Keratinocyte (primary cell): ENCODE measurements around the gene ZBTB32. TPM values are rescaled to one million over a fixed set of nuclear protein-coding genes. Genes with fewer than 3 reads are reported as not detected.
A peak's percentile ranks its signal among the peaks of the same experiment; 100 is the strongest.

ENCODE experiments used
- DNase-seq: peaks from one replicate; pipeline ENCODE4 v3.0.0-alpha.2; 2011; ENCODE audit warnings: low read depth, missing footprints, low spot score
- FAIRE-seq: peaks from 2 replicates; lab custom pipeline; 2011; peaks lifted over from hg19 to GRCh38; lab: Jason Lieb, UNC
- H2AFZ ChIP-seq: 2 replicates; pipeline ENCODE4 v1.6.0; 2012; ENCODE audit warnings: low read length, control low read depth, inconsistent platforms; ENCODE audit not compliant: control insufficient read depth
- H3K27ac ChIP-seq: 2 replicates; pipeline ENCODE4 v1.5.1; 2011; ENCODE audit warnings: low read length; ENCODE audit not compliant: control insufficient read depth, insufficient read depth
- H3K27me3 ChIP-seq: 3 replicates; pipeline ENCODE4 v1.6.0; 2011; ENCODE audit warnings: low read length; ENCODE audit not compliant: control insufficient read depth, insufficient read depth; ENCODE audit errors: extremely low read depth
- H3K36me3 ChIP-seq, 2 experiments: 2 replicates in 1 of 2; 3 replicates in 1 of 2; pipeline ENCODE4 v1.5.1; 2011; ENCODE audit warnings: low read length in 2 of 2, mild to moderate bottlenecking in 1 of 2; ENCODE audit not compliant: control insufficient read depth in 2 of 2, insufficient read depth in 2 of 2; ENCODE audit errors: extremely low read depth in 1 of 2
- H3K4me1 ChIP-seq: 3 replicates; pipeline ENCODE4 v1.5.1; 2011; ENCODE audit warnings: low read length; ENCODE audit not compliant: control insufficient read depth, insufficient read depth; ENCODE audit errors: extremely low read depth
- H3K4me2 ChIP-seq: 3 replicates; pipeline ENCODE4 v1.6.0; 2011; ENCODE audit warnings: low read depth, low read length; ENCODE audit not compliant: control insufficient read depth, insufficient read depth; ENCODE audit errors: extremely low read depth
- H3K4me3 ChIP-seq, 3 experiments: fragments of 200-600 bp in 1 of 3; sonication (generic) in 1 of 3; 2 replicates in 2 of 3; 3 replicates in 1 of 3; pipeline ENCODE4 v1.5.1; 2011 to 2016; ENCODE audit warnings: low read length in 3 of 3, mild to moderate bottlenecking in 3 of 3, control low read depth in 2 of 3, inconsistent platforms in 1 of 3, low read depth in 1 of 3, mixed read lengths in 1 of 3, mixed run types in 1 of 3, moderate library complexity in 1 of 3; ENCODE audit not compliant: control insufficient read depth in 2 of 3, insufficient read depth in 2 of 3; ENCODE audit errors: extremely low read depth in 1 of 3
- H3K79me2 ChIP-seq: 2 replicates; pipeline ENCODE4 v1.6.0; 2012; ENCODE audit warnings: low read length; ENCODE audit not compliant: control insufficient read depth, insufficient read depth
- H3K9ac ChIP-seq: 3 replicates; pipeline ENCODE4 v1.6.0; 2011; ENCODE audit warnings: low read length; ENCODE audit not compliant: control insufficient read depth, insufficient read depth; ENCODE audit errors: extremely low read depth
- H3K9me1 ChIP-seq: 3 replicates; pipeline ENCODE4 v1.6.0; 2011; ENCODE audit warnings: low read length; ENCODE audit not compliant: control insufficient read depth, insufficient read depth; ENCODE audit errors: extremely low read depth
- H3K9me3 ChIP-seq: 2 replicates; pipeline ENCODE4 v1.5.1; 2012; ENCODE audit warnings: low read depth, low read length; ENCODE audit not compliant: control insufficient read depth
- H4K20me1 ChIP-seq: 3 replicates; pipeline ENCODE4 v1.6.0; 2011; ENCODE audit warnings: low read length; ENCODE audit not compliant: control insufficient read depth, insufficient read depth; ENCODE audit errors: extremely low read depth
- EZH2 ChIP-seq: IDR thresholded peaks from one replicate; pipeline ENCODE4 v1.6.1; 2012; ENCODE audit warnings: inconsistent platforms, mild to moderate bottlenecking, low read length, moderate library complexity
- dilution Hi-C: fragments of 300-500 bp; cut with MboI; formaldehyde crosslinking; loops from one replicate; pipeline ENCODE4 v1.7.0; 2020; ENCODE audit warnings: low sequenced_read_pairs; ENCODE audit not compliant: extremely low pct_ligation_motif_present
- polyA plus RNA-seq, 5 experiments: library from polyadenylated mRNA; depleted of rRNA in 3 of 5; stranded (reverse) in 3 of 5; stranded (forward) in 1 of 5; unstranded in 1 of 5; fragments of >200 nt; gene quantifications; 1 replicate in 1 of 5; 2 replicates in 3 of 5; 3 replicates in 1 of 5; pipeline versions ENCODE4 v1.2.1 to v1.2.3, GENCODE V29; 2011 to 2012; ENCODE audit warnings: missing spikeins in 2 of 5, low read depth in 1 of 5, low replicate concordance in 1 of 5
- TF ChIP-seq, protein P1 (sequence below), 3 experiments: IDR thresholded peaks in 1 of 3; conservative IDR thresholded peaks in 1 of 3; optimal IDR thresholded peaks in 1 of 3; 2 replicates in 2 of 3; 3 replicates in 1 of 3; pipeline versions ENCODE3 to v1.5.1; 2011; ENCODE audit warnings: low read length in 3 of 3, mild to moderate bottlenecking in 3 of 3, moderate library complexity in 2 of 3, control low read depth in 1 of 3, inconsistent platforms in 1 of 3; ENCODE audit not compliant: insufficient read depth in 2 of 3; ENCODE audit errors: extremely low read depth in 1 of 3

Gene ZBTB32
- polyA plus RNA-seq, 1 donor (not counting 4 experiments of a cell fraction or from before 2014, with no cell fraction given): not detected

DNA sequence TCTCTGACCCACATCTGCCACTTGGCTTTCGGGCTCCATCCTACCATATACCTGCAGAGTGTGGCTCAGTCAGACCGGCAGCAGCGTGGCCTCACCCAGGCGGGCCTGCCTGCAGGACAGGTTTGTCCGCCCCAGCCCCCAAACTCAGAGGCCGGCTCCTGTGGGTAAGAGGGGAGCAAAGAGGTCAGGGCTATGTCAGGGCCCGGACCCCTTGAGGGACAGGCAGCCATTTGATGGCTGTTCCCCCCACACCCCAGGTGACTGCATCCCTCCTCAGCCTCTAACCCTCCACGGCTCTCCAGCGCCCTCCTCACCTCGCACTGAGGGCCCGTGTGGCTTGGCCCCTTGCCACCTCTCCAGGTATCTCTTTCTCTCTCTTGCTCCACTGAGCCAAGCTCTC is 12.3 kb upstream of the ZBTB32 start:
- no peaks in the 10 kb centered on the region for H3K4me1 ChIP-seq
- no peak overlapping the region for H3K9ac ChIP-seq
- no peak overlapping the region for H3K4me3 ChIP-seq
- DNase-seq (no peak), FAIRE-seq (no peak)
- no peaks in the 10 kb centered on the region for H3K79me2 ChIP-seq
- TF ChIP-seq EZH2: no peak
- TF ChIP-seq, protein P1, sequence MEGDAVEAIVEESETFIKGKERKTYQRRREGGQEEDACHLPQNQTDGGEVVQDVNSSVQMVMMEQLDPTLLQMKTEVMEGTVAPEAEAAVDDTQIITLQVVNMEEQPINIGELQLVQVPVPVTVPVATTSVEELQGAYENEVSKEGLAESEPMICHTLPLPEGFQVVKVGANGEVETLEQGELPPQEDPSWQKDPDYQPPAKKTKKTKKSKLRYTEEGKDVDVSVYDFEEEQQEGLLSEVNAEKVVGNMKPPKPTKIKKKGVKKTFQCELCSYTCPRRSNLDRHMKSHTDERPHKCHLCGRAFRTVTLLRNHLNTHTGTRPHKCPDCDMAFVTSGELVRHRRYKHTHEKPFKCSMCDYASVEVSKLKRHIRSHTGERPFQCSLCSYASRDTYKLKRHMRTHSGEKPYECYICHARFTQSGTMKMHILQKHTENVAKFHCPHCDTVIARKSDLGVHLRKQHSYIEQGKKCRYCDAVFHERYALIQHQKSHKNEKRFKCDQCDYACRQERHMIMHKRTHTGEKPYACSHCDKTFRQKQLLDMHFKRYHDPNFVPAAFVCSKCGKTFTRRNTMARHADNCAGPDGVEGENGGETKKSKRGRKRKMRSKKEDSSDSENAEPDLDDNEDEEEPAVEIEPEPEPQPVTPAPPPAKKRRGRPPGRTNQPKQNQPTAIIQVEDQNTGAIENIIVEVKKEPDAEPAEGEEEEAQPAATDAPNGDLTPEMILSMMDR (optimal IDR thresholded peaks at IDR 0.05 in 1 of 3, IDR thresholded peaks at IDR 0.05 in 1 of 3, conservative IDR thresholded peaks at IDR 0.05 in 1 of 3; ENCODE audit: extremely low read depth in 1 of 3, insufficient read depth in 2 of 3, low read length in 3 of 3): peak in 1 of 3 experiments; percentile 33
- H3K27ac ChIP-seq: no peak overlapping the region
- H3K9me1 ChIP-seq: no peaks in the 10 kb centered on the region
- no peaks in the 10 kb centered on the region for H4K20me1 ChIP-seq
- H3K36me3 ChIP-seq: no peaks in the 10 kb centered on the region
- H3K4me2 ChIP-seq: no peak overlapping the region
- no peak overlapping the region for H2AFZ ChIP-seq
- H3K27me3 ChIP-seq: no peaks in the 10 kb centered on the region
- H3K9me3 ChIP-seq: no peaks in the 10 kb centered on the region
- dilution Hi-C loops: no loop called here

DNA sequence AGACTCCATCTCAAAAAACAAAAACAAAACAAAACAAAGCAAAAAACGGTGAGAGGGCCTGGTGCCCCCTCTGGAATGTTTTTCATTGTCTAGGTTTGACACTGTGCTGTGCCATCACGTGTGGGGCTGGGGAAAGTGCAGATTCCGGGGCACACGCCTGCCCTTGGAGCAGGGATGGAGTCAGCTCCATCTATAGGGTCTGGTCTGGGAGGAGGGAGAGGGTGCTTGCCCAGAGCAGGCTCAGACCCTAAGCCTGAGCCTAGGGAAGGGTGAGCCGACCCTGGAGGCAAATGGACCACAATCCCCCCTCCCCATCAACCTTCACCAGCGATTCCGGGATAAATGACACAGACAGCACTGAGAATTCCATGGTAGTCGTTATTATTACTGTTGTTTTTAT is 10.9 kb upstream of the ZBTB32 start:
- Histone ChIP-seq H3K36me3 (no peaks in the 10 kb centered on the region), H3K4me2 (no peak overlapping the region), H3K9me1 (no peaks in the 10 kb centered on the region), H3K27me3 (no peaks in the 10 kb centered on the region), H3K4me1 (no peaks in the 10 kb centered on the region), H2AFZ (no peak overlapping the region), H3K79me2 (no peaks in the 10 kb centered on the region), H3K9me3 (no peaks in the 10 kb centered on the region), H3K4me3 (no peak overlapping the region), H3K27ac (no peak overlapping the region), H4K20me1 (no peaks in the 10 kb centered on the region), H3K9ac (no peak overlapping the region)
- dilution Hi-C loops: no loop called here
- TF ChIP-seq, protein P1 (optimal IDR thresholded peaks at IDR 0.05 in 1 of 3, IDR thresholded peaks at IDR 0.05 in 1 of 3, conservative IDR thresholded peaks at IDR 0.05 in 1 of 3; ENCODE audit: extremely low read depth in 1 of 3, insufficient read depth in 2 of 3, low read length in 3 of 3): no peak
- TF ChIP-seq EZH2: no peak
- DNase-seq (no peak), FAIRE-seq (no peak)
